SJSA1 (cell line): ENCODE results near the gene IL26. TPM values are rescaled to one million over a fixed set of nuclear protein-coding genes. Genes with fewer than 3 reads are reported as not detected.

Source experiments
- DNase-seq, 2 experiments: peaks; one replicate each; pipeline ENCODE4 v3.0.0-alpha.2; 2015 to 2020; ENCODE audit warnings: low spot score in 2 of 2, low read depth in 1 of 2
- H3K27ac ChIP-seq: fragments of 250-450 bp; sonication (Bioruptor Pico); 2 replicates; pipeline ENCODE4 v1.5.1; 2020; ENCODE audit warnings: mild to moderate bottlenecking, moderate library complexity
- H3K27me3 ChIP-seq: fragments of 250-450 bp; sonication (Bioruptor Pico); replicated peaks from 2 replicates; pipeline ENCODE4 v1.5.1; 2020; ENCODE audit warnings: mild to moderate bottlenecking, moderate library complexity
- H3K36me3 ChIP-seq: fragments of 250-450 bp; sonication (Bioruptor Pico); 2 replicates; pipeline ENCODE4 v1.5.1; 2020; ENCODE audit warnings: mild to moderate bottlenecking
- H3K4me1 ChIP-seq: fragments of 250-450 bp; sonication (Bioruptor Pico); replicated peaks from 2 replicates; pipeline ENCODE4 v1.6.1; 2021; ENCODE audit warnings: mild to moderate bottlenecking
- H3K4me3 ChIP-seq: fragments of 250-450 bp; sonication (Bioruptor Pico); 2 replicates; pipeline ENCODE4 v1.5.1; 2020; ENCODE audit warnings: mild to moderate bottlenecking
- H3K9me3 ChIP-seq: fragments of 250-450 bp; sonication (Bioruptor Pico); replicated peaks from 2 replicates; pipeline ENCODE4 v1.5.1; 2020; ENCODE audit warnings: mild to moderate bottlenecking
- total RNA-seq: library from RNA; depleted of rRNA; stranded (reverse); fragments of >200 nt; shearing (Covaris generic); gene quantifications from 2 replicates; pipeline ENCODE4 v1.2.3, GENCODE V29; 2014; rRNA removed

Gene IL26
- total RNA-seq, 1 experiment from 2014 or later, result not detected

DNA sequence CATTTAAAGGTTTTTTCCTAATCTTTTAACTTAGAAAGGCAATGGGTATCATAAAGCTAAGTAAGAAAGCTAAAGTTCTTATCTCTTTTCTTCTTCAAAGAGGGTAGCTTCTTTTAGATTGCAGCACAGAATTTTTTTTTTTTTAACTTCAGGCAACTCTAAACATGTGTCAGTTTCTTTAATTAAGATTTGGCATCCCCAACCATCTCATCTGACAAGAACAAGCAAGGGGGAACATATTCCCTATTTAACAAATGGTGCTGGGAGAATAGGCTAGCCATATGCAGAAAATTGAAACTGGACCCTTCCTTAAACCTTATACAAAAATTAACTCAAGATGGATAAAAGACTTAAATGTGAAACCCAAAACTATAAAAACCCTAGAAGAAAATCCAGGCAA, 51.8 kb downstream of the IL26 start:
- Histone ChIP-seq H3K27ac (no peak overlapping the region), H3K4me3 (no peak overlapping the region), H3K36me3 (no peaks in the 10 kb centered on the region), H3K27me3 (no peaks in the 10 kb centered on the region), H3K9me3 (no peaks in the 10 kb centered on the region), H3K4me1 (no peaks in the 10 kb centered on the region)
- no peak for DNase-seq

DNA sequence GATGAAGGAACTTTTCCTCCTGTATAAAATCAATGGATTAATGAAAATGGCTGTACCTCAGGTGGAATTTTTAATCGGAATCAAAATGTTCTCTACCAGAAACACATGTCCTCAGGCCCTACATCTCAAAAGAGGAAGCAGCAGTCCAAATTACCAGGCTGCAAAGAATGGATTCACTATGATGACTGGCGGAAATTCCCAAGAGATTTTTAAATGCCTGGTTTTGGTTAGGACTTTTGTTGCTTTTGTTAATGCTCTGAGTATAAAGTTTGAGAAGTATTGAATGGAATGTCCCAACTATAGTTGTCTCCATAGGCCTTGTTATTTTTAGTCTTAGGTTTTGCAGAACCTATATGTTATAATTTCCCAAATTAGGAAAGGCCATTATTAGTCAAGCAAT, 54.9 kb downstream of the IL26 start:
- no peak for DNase-seq
- H3K9me3 ChIP-seq, result no peaks in the 10 kb centered on the region
- H3K36me3 ChIP-seq, result no peaks in the 10 kb centered on the region
- H3K4me1 ChIP-seq, result no peaks in the 10 kb centered on the region
- no peak overlapping the region for H3K4me3 ChIP-seq
- H3K27ac ChIP-seq, result no peak overlapping the region
- no peaks in the 10 kb centered on the region for H3K27me3 ChIP-seq

GRCh38 chr12:68169213-68169889, 56.3 kb downstream of the IL26 start:
- Histone ChIP-seq H3K4me1 (no peaks in the 10 kb centered on the region), H3K27ac (no peak overlapping the region), H3K9me3 (no peaks in the 10 kb centered on the region), H3K4me3 (no peak overlapping the region), H3K27me3 (no peaks in the 10 kb centered on the region), H3K36me3 (no peaks in the 10 kb centered on the region)
- no peak for DNase-seq

DNA sequence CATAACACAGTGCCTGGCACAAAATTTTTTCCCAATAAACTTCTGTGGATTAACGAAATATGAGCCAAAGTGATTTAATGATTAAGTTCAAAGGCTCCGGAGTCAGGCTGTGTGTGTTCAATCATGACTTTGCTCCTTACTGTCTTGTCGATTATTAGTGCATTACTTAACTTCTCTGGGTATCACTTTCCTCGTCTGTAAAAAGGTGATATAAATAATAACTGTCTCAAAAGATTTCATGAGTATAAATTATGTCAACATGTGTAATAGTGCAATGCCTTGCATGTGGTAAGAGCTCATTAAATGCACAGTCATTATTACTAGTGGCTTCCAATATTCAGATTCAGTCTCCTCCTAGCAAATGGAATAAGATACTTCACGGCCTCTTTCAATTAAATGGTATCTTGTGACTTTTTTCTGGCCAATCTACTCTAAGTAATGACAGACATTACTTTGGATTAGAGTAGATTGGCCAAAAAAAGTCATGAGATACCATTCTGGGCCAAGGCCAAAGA, 59.2 kb downstream of the IL26 start:
- Histone ChIP-seq H3K36me3 (no peaks in the 10 kb centered on the region), H3K9me3 (no peaks in the 10 kb centered on the region), H3K27me3 (no peaks in the 10 kb centered on the region), H3K27ac (no peak overlapping the region), H3K4me3 (no peak overlapping the region), H3K4me1 (no peaks in the 10 kb centered on the region)
- no peak for DNase-seq

GRCh38 chr12:68163560-68164081, 62.0 kb downstream of the IL26 start:
- no peaks in the 10 kb centered on the region for H3K9me3 ChIP-seq
- H3K4me3 ChIP-seq, result no peak overlapping the region
- H3K27me3 ChIP-seq, result no peaks in the 10 kb centered on the region
- no peak for DNase-seq
- no peaks in the 10 kb centered on the region for H3K36me3 ChIP-seq
- no peak overlapping the region for H3K27ac ChIP-seq
- no peaks in the 10 kb centered on the region for H3K4me1 ChIP-seq

GRCh38 chr12:68162374-68162773, 63.2 kb downstream of the IL26 start:
- H3K27ac ChIP-seq, result no peak overlapping the region
- no peaks in the 10 kb centered on the region for H3K4me1 ChIP-seq
- no peak for DNase-seq
- H3K4me3 ChIP-seq, result no peak overlapping the region
- no peaks in the 10 kb centered on the region for H3K9me3 ChIP-seq
- no peaks in the 10 kb centered on the region for H3K36me3 ChIP-seq
- no peaks in the 10 kb centered on the region for H3K27me3 ChIP-seq

- H3K27me3 ChIP-seq, result no peaks in the 10 kb centered on the region
- H3K36me3 ChIP-seq, result no peaks in the 10 kb centered on the region
- H3K27ac ChIP-seq, result no peak within 1 kb of the TSS
- no peak within 1 kb of the TSS for H3K4me3 ChIP-seq
- H3K9me3 ChIP-seq, result no peaks in the 10 kb centered on the region
- no peaks in the 10 kb centered on the region for H3K4me1 ChIP-seq
- no peak for DNase-seq
Measured at GRCh38 chr12:68159681-68160304, 65.8 kb downstream of the IL26 start, which contains the start of gene IFNG. Gene IFNG, minus strand, starts transcription at chr12:68159740. Its CDS starts 125 bp downstream, at chr12:68159615.

GRCh38 chr12:68158432-68158831, 67.2 kb downstream of the IL26 start:
- Histone ChIP-seq H3K4me1 (no peaks in the 10 kb centered on the region), H3K27ac (no peak overlapping the region), H3K36me3 (no peaks in the 10 kb centered on the region), H3K4me3 (no peak overlapping the region), H3K9me3 (no peaks in the 10 kb centered on the region), H3K27me3 (no peaks in the 10 kb centered on the region)
- peak in 1 of 2 experiments; percentile 7 for DNase-seq

DNA sequence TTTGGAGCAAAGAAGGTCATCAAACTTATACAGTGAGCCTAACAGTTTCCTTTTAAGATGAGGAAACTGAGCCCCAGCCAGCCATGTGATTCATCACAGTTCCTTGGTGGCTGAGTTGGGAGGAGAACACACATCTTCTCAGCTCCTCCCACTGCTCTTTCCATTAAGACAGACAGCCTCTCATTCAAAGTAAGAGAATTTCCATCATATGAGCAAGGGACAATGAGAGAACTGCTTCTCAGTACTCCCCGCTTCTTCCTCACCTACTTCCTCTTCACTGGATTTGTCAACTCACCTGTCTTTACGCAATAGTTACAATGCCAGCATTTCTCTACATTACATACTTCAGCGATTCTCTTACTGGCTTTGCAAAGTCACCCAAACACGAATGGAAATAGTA, 68.2 kb downstream of the IL26 start:
- no peaks in the 10 kb centered on the region for H3K9me3 ChIP-seq
- H3K27ac ChIP-seq, result no peak overlapping the region
- no peaks in the 10 kb centered on the region for H3K27me3 ChIP-seq
- DNase-seq, result no peak
- no peak overlapping the region for H3K4me3 ChIP-seq
- no peaks in the 10 kb centered on the region for H3K4me1 ChIP-seq
- H3K36me3 ChIP-seq, result no peaks in the 10 kb centered on the region

DNA sequence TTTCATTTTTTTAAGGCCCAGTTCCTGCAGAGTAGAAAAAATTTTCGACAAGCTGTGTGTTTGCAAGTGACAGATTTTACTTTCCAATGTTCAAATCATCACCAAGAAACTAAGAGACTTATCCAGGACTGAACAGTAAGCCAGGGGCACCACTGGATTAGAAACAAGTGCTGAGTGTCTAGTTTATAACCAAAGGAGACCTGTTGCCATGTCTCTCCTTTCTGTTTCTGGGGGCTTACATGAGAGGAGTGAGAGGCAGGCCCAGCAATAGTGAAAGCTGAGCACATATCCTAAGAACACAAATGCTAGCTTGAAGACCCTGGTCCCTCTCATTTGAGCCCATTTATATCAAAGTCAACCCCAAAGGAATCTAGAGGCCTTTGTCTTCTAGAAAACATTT, 69.0 kb downstream of the IL26 start:
- no peaks in the 10 kb centered on the region for H3K4me1 ChIP-seq
- no peaks in the 10 kb centered on the region for H3K27me3 ChIP-seq
- no peak overlapping the region for H3K4me3 ChIP-seq
- no peak overlapping the region for H3K27ac ChIP-seq
- no peaks in the 10 kb centered on the region for H3K9me3 ChIP-seq
- H3K36me3 ChIP-seq, result no peaks in the 10 kb centered on the region
- DNase-seq, result no peak

- Histone ChIP-seq H3K4me1 (no peaks in the 10 kb centered on the region), H3K4me3 (no peak overlapping the region), H3K36me3 (no peaks in the 10 kb centered on the region), H3K9me3 (no peaks in the 10 kb centered on the region), H3K27me3 (no peaks in the 10 kb centered on the region), H3K27ac (no peak overlapping the region)
- DNase-seq, result no peak
Measured at GRCh38 chr12:68154779-68155178, 70.8 kb downstream of the IL26 start.

Other genes starting within 250 kb of the IL26 start
- not detected in 2 replicates for gene IFNG-AS1, start 236.4 kb downstream of the IL26 start, total RNA-seq
- gene IFNG, start 66.1 kb downstream of the IL26 start, total RNA-seq, result not detected in 2 replicates
- not detected in 2 replicates for gene IL22, start 27.8 kb upstream of the IL26 start, total RNA-seq
- gene MDM1, start 106.6 kb upstream of the IL26 start, total RNA-seq, result 11.2 and 17.1 TPM in 2 replicates